Vagina (tissue), 2 donors: Measurements from ENCODE around the gene ANAPC2. TPM values are rescaled to one million over a fixed set of nuclear protein-coding genes. Genes with fewer than 3 reads are reported as not detected.
A peak's percentile ranks its signal among the peaks of the same experiment; 100 is the strongest.

Experiments used
- DNase-seq, 2 donors: peaks; one replicate each; pipeline ENCODE4 v3.0.0-alpha.2; 2017; ENCODE audit errors: extremely low spot score in 2 of 2
- H3K27ac ChIP-seq: fragments of 200-600 bp; sonication (generic); one replicate; pipeline ENCODE4 v1.5.1; 2019
- H3K27me3 ChIP-seq: fragments of 200-600 bp; sonication (generic); one replicate; pipeline ENCODE4 v1.5.1; 2019
- H3K36me3 ChIP-seq, 2 donors: fragments of 200-600 bp; sonication (generic); one replicate each; pipeline ENCODE4 v1.5.1; 2017 to 2019
- H3K4me1 ChIP-seq: fragments of 200-600 bp; sonication (generic); one replicate; pipeline ENCODE4 v1.5.1; 2019
- H3K4me3 ChIP-seq, 2 donors: fragments of 200-600 bp; sonication (generic); 1 replicate in 1 of 2; 2 replicates in 1 of 2; pipeline ENCODE4 v1.5.1; 2016 to 2019
- H3K9me3 ChIP-seq: fragments of 200-600 bp; sonication (generic); one replicate; pipeline ENCODE4 v1.5.1; 2019
- CTCF ChIP-seq, 3 experiments: fragments of 450-650 bp in 2 of 3; fragments of 200-600 bp in 1 of 3; sonication (generic) in 1 of 3; IDR thresholded peaks; one replicate each; pipeline ENCODE4 v1.5.1; 2017 to 2019; ENCODE audit warnings: antibody characterized with exemption in 3 of 3, mild to moderate bottlenecking in 2 of 3, moderate library complexity in 2 of 3
- POLR2A ChIP-seq, 2 donors: fragments of 450-650 bp; IDR thresholded peaks; one replicate each; pipeline ENCODE4 v1.6.1; 2017; ENCODE audit warnings: antibody characterized with exemption in 2 of 2, mild to moderate bottlenecking in 2 of 2, moderate library complexity in 2 of 2
- POLR2AphosphoS5 ChIP-seq, 2 donors: sonication (generic); formaldehyde crosslinking; IDR thresholded peaks; one replicate each; pipeline ENCODE4 v1.9.0; 2017; ENCODE audit warnings: antibody characterized with exemption in 2 of 2, mild to moderate bottlenecking in 2 of 2, low read depth in 1 of 2; ENCODE audit not compliant: insufficient read depth in 1 of 2
- intact Hi-C: fragments of 100-400 bp; cut with DNase I; formaldehyde crosslinking; loops from one replicate; pipeline ENCODE4 v1.15.1; 2023
- total RNA-seq: library from RNA; depleted of rRNA; stranded (reverse); fragments of >200 nt; gene quantifications from one replicate; pipeline ENCODE4 v1.2.3, GENCODE V29; 2016

ANAPC2 gene
- total RNA-seq, 1 donor from 2014 or later, result 30.0 TPM

DNA sequence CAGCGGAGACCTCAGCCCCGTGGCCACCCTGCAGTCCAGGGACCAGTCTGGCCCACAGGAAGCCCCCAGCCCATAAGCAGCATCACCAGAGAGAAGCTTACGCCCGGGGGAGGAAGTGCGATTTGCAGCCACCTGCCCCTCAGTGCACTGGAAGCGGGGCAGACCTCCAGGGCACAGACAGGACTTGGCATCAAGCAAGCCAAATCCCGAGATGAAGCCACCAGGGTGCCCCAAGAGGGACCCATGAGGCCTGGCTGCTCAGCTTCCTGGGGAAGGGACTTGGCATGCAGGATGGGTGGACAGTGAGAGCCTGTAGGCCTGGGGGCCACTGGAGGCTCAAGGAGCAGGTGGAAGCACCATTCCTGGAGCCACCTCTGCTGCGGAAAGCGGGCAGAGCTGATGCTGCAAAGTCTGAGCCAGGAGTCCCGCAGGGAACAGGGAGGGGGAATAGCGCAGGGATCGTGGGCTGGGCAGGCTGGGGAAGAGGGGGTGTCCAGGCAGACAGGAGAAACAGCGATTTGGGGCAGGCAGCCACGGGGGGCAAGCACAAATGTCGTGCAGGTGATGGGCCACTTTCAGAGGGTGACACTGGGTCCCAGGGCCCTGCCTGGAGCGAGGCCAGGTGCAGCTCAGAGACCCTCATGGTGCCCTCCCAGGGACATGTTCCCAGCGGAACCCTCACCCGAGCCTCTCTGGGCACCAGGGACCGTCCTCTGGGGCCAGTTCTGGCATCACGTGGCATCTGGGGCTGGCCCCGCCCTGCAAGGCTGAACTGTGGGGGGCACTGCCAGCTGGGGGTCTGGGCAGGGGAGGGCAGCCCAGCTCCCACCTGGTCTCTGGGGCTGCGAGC is 21.8 kb downstream of the ANAPC2 start:
- DNase-seq, result no peak
- TF ChIP-seq CTCF (IDR thresholded peaks at IDR 0.05), result no peak
- TF ChIP-seq POLR2A (IDR thresholded peaks at IDR 0.05), result no peak
- no peak for TF ChIP-seq POLR2AphosphoS5 (IDR thresholded peaks at IDR 0.05; ENCODE audit: insufficient read depth in 1 of 2, low read depth in 1 of 2)
- intact Hi-C loops, result loop anchor here (10.0 kb wide), 1 partner anchor 248 kb away; no protein-coding TSS in a partner anchor
- H3K4me1 ChIP-seq, result peaks cover 46% of the 10 kb centered on the region
- H3K9me3 ChIP-seq, result no peaks in the 10 kb centered on the region
- no peak overlapping the region for H3K4me3 ChIP-seq
- peaks cover 45% of the 10 kb centered on the region for H3K27me3 ChIP-seq
- no peak overlapping the region for H3K27ac ChIP-seq
- H3K36me3 ChIP-seq, result no peaks in the 10 kb centered on the region

GRCh38 chr9:137165250-137165836 is 23.0 kb downstream of the ANAPC2 start:
- no peaks in the 10 kb centered on the region for H3K36me3 ChIP-seq
- TF ChIP-seq CTCF (IDR thresholded peaks at IDR 0.05), result no peak
- TF ChIP-seq POLR2A (IDR thresholded peaks at IDR 0.05), result no peak
- no peak for TF ChIP-seq POLR2AphosphoS5 (IDR thresholded peaks at IDR 0.05; ENCODE audit: insufficient read depth in 1 of 2, low read depth in 1 of 2)
- no peak overlapping the region for H3K27ac ChIP-seq
- intact Hi-C loops, result loop anchor here (10.0 kb wide), 1 partner anchor 249 kb away; no protein-coding TSS in a partner anchor
- peaks cover 49% of the 10 kb centered on the region for H3K27me3 ChIP-seq
- no peak for DNase-seq
- H3K4me1 ChIP-seq, result peaks cover 51% of the 10 kb centered on the region
- no peak overlapping the region for H3K4me3 ChIP-seq
- no peaks in the 10 kb centered on the region for H3K9me3 ChIP-seq

- H3K27me3 ChIP-seq, result peaks cover 44% of the 10 kb centered on the region
- H3K27ac ChIP-seq, result no peak overlapping the region
- H3K9me3 ChIP-seq, result no peaks in the 10 kb centered on the region
- TF ChIP-seq POLR2AphosphoS5 (IDR thresholded peaks at IDR 0.05; ENCODE audit: insufficient read depth in 1 of 2, low read depth in 1 of 2), result no peak
- no peak for DNase-seq
- no peaks in the 10 kb centered on the region for H3K36me3 ChIP-seq
- peaks cover 51% of the 10 kb centered on the region for H3K4me1 ChIP-seq
- intact Hi-C loops, result loop anchor here (10.0 kb wide), 1 partner anchor 250 kb away; no protein-coding TSS in a partner anchor
- H3K4me3 ChIP-seq, result no peak overlapping the region
Observed at GRCh38 chr9:137164370-137165249, 23.8 kb downstream of the ANAPC2 start.

GRCh38 chr9:137163805-137164204 is 24.6 kb downstream of the ANAPC2 start:
- DNase-seq, result no peak
- H3K27me3 ChIP-seq, result peaks cover 49% of the 10 kb centered on the region
- intact Hi-C loops, result loop anchor here (10.0 kb wide), 1 partner anchor 251 kb away; no protein-coding TSS in a partner anchor
- peaks cover 43% of the 10 kb centered on the region for H3K4me1 ChIP-seq
- TF ChIP-seq POLR2A (IDR thresholded peaks at IDR 0.05), result no peak
- TF ChIP-seq POLR2AphosphoS5 (IDR thresholded peaks at IDR 0.05; ENCODE audit: insufficient read depth in 1 of 2, low read depth in 1 of 2), result no peak
- no peak for TF ChIP-seq CTCF (IDR thresholded peaks at IDR 0.05)
- no peaks in the 10 kb centered on the region for H3K36me3 ChIP-seq
- H3K27ac ChIP-seq, result no peak overlapping the region
- H3K9me3 ChIP-seq, result no peaks in the 10 kb centered on the region
- H3K4me3 ChIP-seq, result no peak overlapping the region

- no peaks in the 10 kb centered on the region for H3K9me3 ChIP-seq
- intact Hi-C loops, result loop anchor here (10.0 kb wide), 1 partner anchor 251 kb away; no protein-coding TSS in a partner anchor
- H3K4me3 ChIP-seq, result peak overlapping the region; percentile 4 to 24
- H3K27ac ChIP-seq, result no peak overlapping the region
- H3K27me3 ChIP-seq, result peaks cover 48% of the 10 kb centered on the region
- H3K36me3 ChIP-seq, result no peaks in the 10 kb centered on the region
- TF ChIP-seq CTCF (IDR thresholded peaks at IDR 0.05) (no peak), POLR2A (IDR thresholded peaks at IDR 0.05) (no peak), POLR2AphosphoS5 (IDR thresholded peaks at IDR 0.05; ENCODE audit: insufficient read depth in 1 of 2, low read depth in 1 of 2) (no peak)
- no peak for DNase-seq
- peaks cover 39% of the 10 kb centered on the region for H3K4me1 ChIP-seq
Observed at GRCh38 chr9:137163365-137163715, 25.0 kb downstream of the ANAPC2 start.
